H9 (cell line): ENCODE measurements around the gene GPALPP1. TPM values are rescaled to one million over a fixed set of nuclear protein-coding genes. Genes with fewer than 3 reads are reported as not detected.

Source experiments
- DNase-seq: peaks from one replicate; pipeline ENCODE4 v3.0.0-alpha.2; 2017
- H2AFZ ChIP-seq: one replicate; pipeline ENCODE4 v1.6.1; 2013; ENCODE audit warnings: mild to moderate bottlenecking, low read length, control low read depth, moderate library complexity
- H2AK5ac ChIP-seq: 2 replicates; pipeline ENCODE4 v1.6.1; 2013; ENCODE audit warnings: low read length, control low read depth, mixed read lengths; ENCODE audit not compliant: insufficient read length
- H2BK120ac ChIP-seq: one replicate; pipeline ENCODE4 v1.6.1; 2013; ENCODE audit warnings: low read depth, mild to moderate bottlenecking, low read length, control low read depth, inconsistent platforms; ENCODE audit not compliant: poor library complexity, severe bottlenecking
- H2BK12ac ChIP-seq: 2 replicates; pipeline ENCODE4 v1.6.1; 2013; ENCODE audit warnings: low read length, control low read depth, mixed read lengths, low read depth; ENCODE audit not compliant: insufficient read length
- H2BK15ac ChIP-seq: 2 replicates; pipeline ENCODE4 v1.6.1; 2013; ENCODE audit warnings: low read depth, low read length, control low read depth
- H2BK20ac ChIP-seq: one replicate; pipeline ENCODE4 v1.6.1; 2013; ENCODE audit warnings: low read depth, mild to moderate bottlenecking, low read length, control low read depth, inconsistent platforms; ENCODE audit not compliant: poor library complexity, severe bottlenecking
- H2BK5ac ChIP-seq: 2 replicates; pipeline ENCODE4 v1.6.1; 2013; ENCODE audit warnings: low read length, control low read depth, mixed read lengths; ENCODE audit not compliant: insufficient read length
- H3K14ac ChIP-seq: 2 replicates; pipeline ENCODE4 v1.6.1; 2013; ENCODE audit warnings: low read length, control low read depth; ENCODE audit not compliant: insufficient read depth
- H3K18ac ChIP-seq: 2 replicates; pipeline ENCODE4 v1.6.1; 2013; ENCODE audit warnings: low read depth, mild to moderate bottlenecking, mixed read lengths, low read length, control low read depth; ENCODE audit not compliant: insufficient read length
- H3K23ac ChIP-seq: 2 replicates; pipeline ENCODE4 v1.6.1; 2013; ENCODE audit warnings: low read length, control low read depth, mixed read lengths, low read depth; ENCODE audit not compliant: insufficient read length
- H3K23me2 ChIP-seq: 2 replicates; pipeline ENCODE4 v1.6.1; 2013; ENCODE audit warnings: low read depth, mild to moderate bottlenecking, mixed read lengths, low read length, control low read depth; ENCODE audit not compliant: insufficient read length, poor library complexity, severe bottlenecking
- H3K27ac ChIP-seq: 2 replicates; pipeline ENCODE4 v1.5.1; 2013; ENCODE audit warnings: low read length, control low read depth, mixed read lengths, low read depth; ENCODE audit not compliant: insufficient read length
- H3K27me3 ChIP-seq: 2 replicates; pipeline ENCODE4 v1.6.1; 2013; ENCODE audit warnings: low read length, control low read depth, inconsistent platforms; ENCODE audit not compliant: insufficient read depth
- H3K4ac ChIP-seq: 2 replicates; pipeline ENCODE4 v1.6.1; 2013; ENCODE audit warnings: low read depth, mild to moderate bottlenecking, control low read depth, inconsistent platforms, low read length, moderate library complexity
- H3K4me1 ChIP-seq: 2 replicates; pipeline ENCODE4 v1.6.1; 2013; ENCODE audit warnings: low read length, control low read depth, inconsistent platforms; ENCODE audit not compliant: insufficient read depth
- H3K4me2 ChIP-seq: 2 replicates; pipeline ENCODE4 v1.6.1; 2013; ENCODE audit warnings: low read length, control low read depth, mixed read lengths; ENCODE audit not compliant: insufficient read length, insufficient read depth
- H3K56ac ChIP-seq: 2 replicates; pipeline ENCODE4 v1.6.1; 2013; ENCODE audit warnings: low read depth, mild to moderate bottlenecking, mixed read lengths, low read length, control low read depth; ENCODE audit not compliant: insufficient read length
- H3K79me1 ChIP-seq: 2 replicates; pipeline ENCODE4 v1.6.1; 2013; ENCODE audit warnings: low read depth, mild to moderate bottlenecking, moderate library complexity, low read length, control low read depth, inconsistent platforms; ENCODE audit not compliant: insufficient read depth, poor library complexity, severe bottlenecking
- H3K79me2 ChIP-seq: 2 replicates; pipeline ENCODE4 v1.6.1; 2013; ENCODE audit warnings: low read length, control low read depth, inconsistent platforms; ENCODE audit not compliant: insufficient read depth
- H3K9ac ChIP-seq: 2 replicates; pipeline ENCODE4 v1.6.1; 2013; ENCODE audit warnings: low read length, control low read depth, mixed read lengths; ENCODE audit not compliant: insufficient read length; ENCODE audit errors: extremely low read depth
- H3K9me3 ChIP-seq: one replicate; pipeline ENCODE4 v1.6.1; 2013; ENCODE audit warnings: low read depth, low read length, inconsistent platforms; ENCODE audit not compliant: control insufficient read depth
- H3T11ph ChIP-seq: one replicate; pipeline ENCODE4 v1.6.1; 2013; ENCODE audit warnings: mild to moderate bottlenecking, low read length, control low read depth, inconsistent platforms
- H4K20me1 ChIP-seq: one replicate; pipeline ENCODE4 v1.6.1; 2013; ENCODE audit not compliant: control insufficient read depth, insufficient read length, insufficient read depth
- H4K5ac ChIP-seq: 2 replicates; pipeline ENCODE4 v1.6.1; 2013; ENCODE audit warnings: low read depth, mild to moderate bottlenecking, mixed read lengths, low read length, control low read depth; ENCODE audit not compliant: insufficient read length
- H4K8ac ChIP-seq: replicated peaks from 2 replicates; pipeline ENCODE4 v1.6.1; 2013; ENCODE audit warnings: low read length, control low read depth, mixed read lengths, low read depth; ENCODE audit not compliant: insufficient read length
- H4K91ac ChIP-seq: 2 replicates; pipeline ENCODE4 v1.6.1; 2013; ENCODE audit warnings: low read depth, mild to moderate bottlenecking, moderate library complexity, mixed read lengths, low read length, control low read depth; ENCODE audit not compliant: insufficient read length
- H3K27ac Mint-ChIP-seq, 3 experiments: 2 replicates in 2 of 3; 3 replicates in 1 of 3; pipeline ENCODE4 v1.8.0; 2020 to 2021; ENCODE audit warnings: mixed read lengths in 3 of 3, mild to moderate bottlenecking in 1 of 3, moderate library complexity in 1 of 3
- H3K27me3 Mint-ChIP-seq: 2 replicates; pipeline ENCODE4 v1.8.0; 2021; ENCODE audit warnings: low read depth, mild to moderate bottlenecking, moderate library complexity, mixed read lengths
- H3K36me3 Mint-ChIP-seq, 3 experiments: 2 replicates in 2 of 3; 3 replicates in 1 of 3; pipeline ENCODE4 v1.8.0; 2020 to 2021; ENCODE audit warnings: low read depth in 3 of 3, mixed read lengths in 3 of 3; ENCODE audit not compliant: insufficient read depth in 1 of 3
- H3K4me1 Mint-ChIP-seq, 2 experiments: 2 replicates each; pipeline ENCODE4 v1.8.0; 2020; ENCODE audit warnings: mixed read lengths in 2 of 2
- H3K4me3 Mint-ChIP-seq, 2 experiments: 2 replicates in 1 of 2; 3 replicates in 1 of 2; pipeline ENCODE4 v1.8.0; 2020 to 2021; ENCODE audit warnings: mild to moderate bottlenecking in 2 of 2, mixed read lengths in 2 of 2, moderate library complexity in 1 of 2
- H3K9me3 Mint-ChIP-seq, 2 experiments: 2 replicates in 1 of 2; 3 replicates in 1 of 2; pipeline ENCODE4 v1.8.0; 2020; ENCODE audit warnings: mild to moderate bottlenecking in 2 of 2, mixed read lengths in 2 of 2, moderate library complexity in 1 of 2
- CTCF ChIP-seq: fragments of 200-600 bp; sonication (generic); conservative IDR thresholded peaks from 3 replicates; pipeline ENCODE4 v1.8.0; 2021; ENCODE audit warnings: antibody characterized with exemption, mild to moderate bottlenecking
- WGBS: extraction: QIAGEN DNeasy Blood & Tissue Kit; methylation state at CpG from one replicate; pipeline ENCODE4 v1.1.7; 2013; ENCODE audit warnings: missing lambda C conversion rate, low lambda C conversion rate, mixed read lengths; ENCODE audit not compliant: insufficient read length; ENCODE audit errors: extremely low coverage; 5-methylcytosine and 5-hydroxymethylcytosine counted together
- total RNA-seq: library from RNA; stranded (reverse); gene quantifications from 2 replicates; pipeline ENCODE4 v1.2.1, GENCODE V29; 2021

The GPALPP1 gene
- total RNA-seq, 1 experiment from 2014 or later = 21.9 TPM

- Mint-ChIP-seq H3K4me1 (peaks cover 11 to 23% of the 10 kb centered on the region in 2 experiments), H3K27me3 (no peaks in the 10 kb centered on the region; the same call in 1 of the 2 replicates), H3K36me3 (no peaks in the 10 kb centered on the region), H3K4me3 (no peak overlapping the region), H3K27ac (peak overlapping the region in 2 of 3 experiments; percentile 2 to 91; a peak in 3 of 7 replicates), H3K9me3 (no peaks in the 10 kb centered on the region)
- no peak overlapping the region for H2BK15ac ChIP-seq
- H3K9me3 ChIP-seq = no peaks in the 10 kb centered on the region
- H3K27ac ChIP-seq = no peak overlapping the region
- no peaks in the 10 kb centered on the region for H4K20me1 ChIP-seq
- H3K23ac ChIP-seq = no peak overlapping the region
- H4K8ac ChIP-seq = no peak overlapping the region
- H3K23me2 ChIP-seq = no peaks in the 10 kb centered on the region
- H3K4ac ChIP-seq = no peak overlapping the region
- no CpG with 5 or more reads among the region's 7 CpGs for WGBS
- no peak overlapping the region for H2AK5ac ChIP-seq
- H4K5ac ChIP-seq = no peak overlapping the region
- no peak overlapping the region for H2BK120ac ChIP-seq
- H2AFZ ChIP-seq = no peak overlapping the region
- H2BK20ac ChIP-seq = no peak overlapping the region
- no peaks in the 10 kb centered on the region for H3K79me2 ChIP-seq
- no peaks in the 10 kb centered on the region for H3K79me1 ChIP-seq
- H3K56ac ChIP-seq = no peak overlapping the region
- no peaks in the 10 kb centered on the region for H3K4me1 ChIP-seq
- no peak for TF ChIP-seq CTCF
- H2BK12ac ChIP-seq = no peak overlapping the region
- no peak overlapping the region for H4K91ac ChIP-seq
- no peaks in the 10 kb centered on the region for H3K27me3 ChIP-seq
- no peak overlapping the region for H3K4me2 ChIP-seq
- H3T11ph ChIP-seq = no peak overlapping the region
- H3K9ac ChIP-seq = no peak overlapping the region
- no peak overlapping the region for H2BK5ac ChIP-seq
- DNase-seq = no peak
- H3K18ac ChIP-seq = no peak overlapping the region
- no peak overlapping the region for H3K14ac ChIP-seq
These were observed 66.7 kb downstream of the GPALPP1 start for GRCh38 chr13:45055902-45056648.
